HepG2 (cell line): Measurements from ENCODE around the gene SLC6A16. TPM values are rescaled to one million over a fixed set of nuclear protein-coding genes. Genes with fewer than 3 reads are reported as not detected.

Source experiments
- ETS1 ChIP-seq: sonication (generic); formaldehyde crosslinking; IDR thresholded peaks from 2 replicates; pipeline ENCODE4 v1.4.0; 2020; ENCODE audit warnings: missing genetic modification reagents
- POGZ ChIP-seq: sonication (generic); formaldehyde crosslinking; IDR thresholded peaks from 2 replicates; pipeline ENCODE4 v1.4.0; 2020; ENCODE audit warnings: mild to moderate bottlenecking, missing genetic modification reagents
- SMC3 ChIP-seq: IDR thresholded peaks from 2 replicates; pipeline ENCODE4 v1.6.1; 2011; ENCODE audit warnings: low read length, improper control_type of control experiment
- SOX6 ChIP-seq, 2 experiments: fragments of 450-650 bp in 1 of 2; sonication (generic) in 1 of 2; formaldehyde crosslinking in 1 of 2; IDR thresholded peaks; 2 replicates each; pipeline versions ENCODE4 v1.4.0 to v1.6.1; 2017 to 2020; ENCODE audit warnings: antibody characterized with exemption in 1 of 2, mild to moderate bottlenecking in 1 of 2, missing genetic modification reagents in 1 of 2
- STAG1 ChIP-seq: sonication (generic); formaldehyde crosslinking; IDR thresholded peaks from 2 replicates; pipeline ENCODE4 v1.4.0; 2020; ENCODE audit warnings: missing genetic modification reagents
- ZBTB49 ChIP-seq: sonication (generic); formaldehyde crosslinking; IDR thresholded peaks from 2 replicates; pipeline ENCODE4 v1.4.0; 2020; ENCODE audit warnings: missing genetic modification reagents, borderline replicate concordance
- ZNF431 ChIP-seq: sonication (generic); formaldehyde crosslinking; IDR thresholded peaks from 2 replicates; pipeline ENCODE4 v1.9.0; 2022; ENCODE audit warnings: missing genetic modification reagents, low read depth, mild to moderate bottlenecking, borderline replicate concordance
- ZNF569 ChIP-seq: sonication (generic); formaldehyde crosslinking; IDR thresholded peaks from 2 replicates; pipeline ENCODE4 v1.5.0; 2020; ENCODE audit warnings: mild to moderate bottlenecking, missing genetic modification reagents, moderate library complexity, borderline replicate concordance
- ZNF652 ChIP-seq: IDR thresholded peaks from 2 replicates; pipeline ENCODE4 v1.6.1; 2016; ENCODE audit warnings: low read depth, borderline replicate concordance
- polyA plus RNA-seq, 8 experiments: library from polyadenylated mRNA; depleted of rRNA in 3 of 8; stranded (reverse) in 7 of 8; unstranded in 1 of 8; fragments of >200 nt; fragmentation: Illumina TruSeq in 4 of 8; extraction: Trizol in 4 of 8; gene quantifications; 2 replicates each; pipeline versions ENCODE4 v1.2.1 to v1.2.3, GENCODE V29; 2011 to 2016; ENCODE audit warnings: low read depth in 4 of 8, missing spikeins in 1 of 8, mixed read lengths in 1 of 8; ENCODE audit not compliant: insufficient read depth in 1 of 8
- total RNA-seq, 5 experiments: library from RNA; depleted of rRNA; stranded (reverse); fragments of >200 nt; fragmentation: Illumina TruSeq; extraction: Trizol; gene quantifications; 2 replicates each; pipeline ENCODE4 v1.2.3, GENCODE V29; 2016; ENCODE audit warnings: low read depth in 1 of 5
- TF ChIP-seq, protein P1 (sequence below): sonication (generic); formaldehyde crosslinking; IDR thresholded peaks from one replicate; pipeline ENCODE4 v1.5.1; 2020; ENCODE audit warnings: mild to moderate bottlenecking, missing genetic modification reagents; ENCODE audit errors: not compliant biosample characterization
- TF ChIP-seq, protein P2 (sequence below): sonication (generic); formaldehyde crosslinking; IDR thresholded peaks from 2 replicates; pipeline ENCODE4 v1.5.0; 2020; ENCODE audit warnings: mild to moderate bottlenecking, missing genetic modification reagents, moderate library complexity

The SLC6A16 gene
- total and polyA plus RNA-seq, 2 of the 13 experiments (the other 11 are each of a cell fraction or from before 2014, with no cell fraction given) = 0.07 to 0.18 TPM

DNA sequence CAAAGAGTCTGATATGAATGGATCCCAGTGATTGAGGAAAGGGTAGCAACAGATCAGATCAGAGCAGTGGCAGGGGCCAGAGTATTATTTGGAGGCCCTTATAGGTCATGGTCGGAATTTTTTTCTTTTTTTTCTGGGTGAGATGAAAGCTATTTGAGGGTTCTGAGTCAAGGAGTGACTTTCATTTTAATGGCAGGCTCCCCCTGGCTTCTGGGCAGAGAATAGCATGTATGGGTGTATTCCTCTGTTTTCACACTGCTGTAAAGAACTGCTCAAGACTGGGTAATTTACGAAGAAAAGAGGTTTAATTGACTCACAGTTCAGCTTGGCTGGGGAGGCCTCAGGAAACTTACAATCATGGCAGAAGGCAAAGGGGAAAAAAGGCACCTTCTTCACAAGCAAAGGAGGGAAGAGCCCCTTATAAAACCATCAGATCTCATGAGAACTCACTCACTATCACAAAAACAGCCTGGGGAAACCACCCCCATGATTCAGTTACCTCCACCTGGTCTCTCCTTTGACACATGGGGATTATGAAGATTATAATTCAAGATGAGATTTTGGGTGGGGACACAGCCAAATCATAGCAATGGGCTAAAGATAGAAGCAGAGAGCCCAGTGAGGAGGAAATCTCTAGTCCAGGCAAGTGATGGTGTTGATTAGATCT, 3.0 kb upstream of the SLC6A16 start (continued):
- TF ChIP-seq, protein P1, sequence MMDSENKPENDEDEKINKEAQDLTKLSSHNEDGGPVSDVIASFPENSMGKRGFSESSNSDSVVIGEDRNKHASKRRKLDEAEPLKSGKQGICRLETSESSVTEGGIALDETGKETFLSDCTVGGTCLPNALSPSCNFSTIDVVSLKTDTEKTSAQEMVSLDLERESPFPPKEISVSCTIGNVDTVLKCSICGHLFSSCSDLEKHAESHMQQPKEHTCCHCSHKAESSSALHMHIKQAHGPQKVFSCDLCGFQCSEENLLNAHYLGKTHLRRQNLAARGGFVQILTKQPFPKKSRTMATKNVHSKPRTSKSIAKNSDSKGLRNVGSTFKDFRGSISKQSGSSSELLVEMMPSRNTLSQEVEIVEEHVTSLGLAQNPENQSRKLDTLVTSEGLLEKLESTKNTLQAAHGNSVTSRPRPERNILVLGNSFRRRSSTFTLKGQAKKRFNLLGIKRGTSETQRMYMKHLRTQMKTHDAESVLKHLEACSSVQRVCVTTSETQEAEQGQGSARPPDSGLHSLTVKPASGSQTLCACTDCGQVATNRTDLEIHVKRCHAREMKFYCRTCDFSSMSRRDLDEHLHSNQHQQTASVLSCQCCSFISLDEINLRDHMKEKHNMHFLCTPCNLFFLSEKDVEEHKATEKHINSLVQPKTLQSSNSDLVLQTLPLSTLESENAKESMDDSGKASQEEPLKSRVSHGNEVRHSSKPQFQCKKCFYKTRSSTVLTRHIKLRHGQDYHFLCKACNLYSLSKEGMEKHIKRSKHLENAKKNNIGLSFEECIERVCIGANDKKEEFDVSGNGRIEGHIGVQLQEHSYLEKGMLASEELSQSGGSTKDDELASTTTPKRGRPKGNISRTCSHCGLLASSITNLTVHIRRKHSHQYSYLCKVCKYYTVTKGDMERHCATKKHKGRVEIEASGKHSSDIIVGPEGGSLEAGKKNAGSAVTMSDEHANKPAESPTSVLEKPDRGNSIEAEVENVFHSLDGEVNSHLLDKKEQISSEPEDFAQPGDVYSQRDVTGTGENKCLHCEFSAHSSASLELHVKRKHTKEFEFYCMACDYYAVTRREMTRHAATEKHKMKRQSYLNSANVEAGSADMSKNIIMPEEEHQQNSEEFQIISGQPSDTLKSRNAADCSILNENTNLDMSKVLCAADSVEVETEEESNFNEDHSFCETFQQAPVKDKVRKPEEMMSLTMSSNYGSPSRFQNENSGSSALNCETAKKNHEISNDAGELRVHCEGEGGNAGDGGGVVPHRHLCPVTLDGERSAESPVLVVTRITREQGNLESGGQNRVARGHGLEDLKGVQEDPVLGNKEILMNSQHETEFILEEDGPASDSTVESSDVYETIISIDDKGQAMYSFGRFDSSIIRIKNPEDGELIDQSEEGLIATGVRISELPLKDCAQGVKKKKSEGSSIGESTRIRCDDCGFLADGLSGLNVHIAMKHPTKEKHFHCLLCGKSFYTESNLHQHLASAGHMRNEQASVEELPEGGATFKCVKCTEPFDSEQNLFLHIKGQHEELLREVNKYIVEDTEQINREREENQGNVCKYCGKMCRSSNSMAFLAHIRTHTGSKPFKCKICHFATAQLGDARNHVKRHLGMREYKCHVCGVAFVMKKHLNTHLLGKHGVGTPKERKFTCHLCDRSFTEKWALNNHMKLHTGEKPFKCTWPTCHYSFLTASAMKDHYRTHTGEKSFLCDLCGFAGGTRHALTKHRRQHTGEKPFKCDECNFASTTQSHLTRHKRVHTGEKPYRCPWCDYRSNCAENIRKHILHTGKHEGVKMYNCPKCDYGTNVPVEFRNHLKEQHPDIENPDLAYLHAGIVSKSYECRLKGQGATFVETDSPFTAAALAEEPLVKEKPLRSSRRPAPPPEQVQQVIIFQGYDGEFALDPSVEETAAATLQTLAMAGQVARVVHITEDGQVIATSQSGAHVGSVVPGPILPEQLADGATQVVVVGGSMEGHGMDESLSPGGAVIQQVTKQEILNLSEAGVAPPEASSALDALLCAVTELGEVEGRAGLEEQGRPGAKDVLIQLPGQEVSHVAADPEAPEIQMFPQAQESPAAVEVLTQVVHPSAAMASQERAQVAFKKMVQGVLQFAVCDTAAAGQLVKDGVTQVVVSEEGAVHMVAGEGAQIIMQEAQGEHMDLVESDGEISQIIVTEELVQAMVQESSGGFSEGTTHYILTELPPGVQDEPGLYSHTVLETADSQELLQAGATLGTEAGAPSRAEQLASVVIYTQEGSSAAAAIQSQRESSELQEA (CRISPR knock-in tag) = no peak
- no peak for TF ChIP-seq POGZ (CRISPR knock-in tag)
- TF ChIP-seq STAG1 (CRISPR knock-in tag) = peak; percentile 7; the same call in 1 of the 2 replicates
- TF ChIP-seq SMC3 = peak; percentile 20; the same call in 1 of the 2 replicates
- TF ChIP-seq, protein P2, sequence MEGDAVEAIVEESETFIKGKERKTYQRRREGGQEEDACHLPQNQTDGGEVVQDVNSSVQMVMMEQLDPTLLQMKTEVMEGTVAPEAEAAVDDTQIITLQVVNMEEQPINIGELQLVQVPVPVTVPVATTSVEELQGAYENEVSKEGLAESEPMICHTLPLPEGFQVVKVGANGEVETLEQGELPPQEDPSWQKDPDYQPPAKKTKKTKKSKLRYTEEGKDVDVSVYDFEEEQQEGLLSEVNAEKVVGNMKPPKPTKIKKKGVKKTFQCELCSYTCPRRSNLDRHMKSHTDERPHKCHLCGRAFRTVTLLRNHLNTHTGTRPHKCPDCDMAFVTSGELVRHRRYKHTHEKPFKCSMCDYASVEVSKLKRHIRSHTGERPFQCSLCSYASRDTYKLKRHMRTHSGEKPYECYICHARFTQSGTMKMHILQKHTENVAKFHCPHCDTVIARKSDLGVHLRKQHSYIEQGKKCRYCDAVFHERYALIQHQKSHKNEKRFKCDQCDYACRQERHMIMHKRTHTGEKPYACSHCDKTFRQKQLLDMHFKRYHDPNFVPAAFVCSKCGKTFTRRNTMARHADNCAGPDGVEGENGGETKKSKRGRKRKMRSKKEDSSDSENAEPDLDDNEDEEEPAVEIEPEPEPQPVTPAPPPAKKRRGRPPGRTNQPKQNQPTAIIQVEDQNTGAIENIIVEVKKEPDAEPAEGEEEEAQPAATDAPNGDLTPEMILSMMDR = peak; percentile 54
- no peak for TF ChIP-seq ZBTB49 (CRISPR knock-in tag)
- no peak for TF ChIP-seq ZNF652
- TF ChIP-seq ZNF431 = no peak
- TF ChIP-seq ZNF569 (CRISPR knock-in tag) = no peak
- no peak for TF ChIP-seq ETS1 (CRISPR knock-in tag)
- no peak for TF ChIP-seq SOX6 (IDR thresholded peaks at IDR 0.05)
- no peak for TF ChIP-seq SOX6 (CRISPR knock-in tag; IDR thresholded peaks at IDR 0.05)
